NCI-H187 treated with DMSO at 0.1 percent for 48 hours (cell line): ENCODE results near the gene ARID3A.
"Not testable (repeated sequence)": the region's sequence is repeated elsewhere in the genome, so short reads cannot be mapped to it uniquely, and the experiment has no call there.

Experiments
- DNase-seq: peaks from one replicate; lab custom pipeline; 2025; lab: John Stamatoyannopoulos, UW

The ARID3A gene

GRCh38 chr19:1017906-1018305 lies 92.1 kb downstream of the ARID3A start:
- DNase-seq = no peak

- DNase-seq = no peak
Measured at GRCh38 chr19:1018393-1018792, 92.6 kb downstream of the ARID3A start.

- DNase-seq = no peak
Measured at GRCh38 chr19:1018932-1019615, 93.2 kb downstream of the ARID3A start.

GRCh38 chr19:1019616-1019961 lies 93.8 kb downstream of the ARID3A start:
- DNase-seq = no peak

- DNase-seq = no peak
Measured at GRCh38 chr19:1019980-1020867, 94.4 kb downstream of the ARID3A start.

- DNase-seq = peak; percentile 88
Measured at GRCh38 chr19:1020868-1021425, 95.1 kb downstream of the ARID3A start, which contains the start of gene TMEM259. Gene TMEM259, minus strand, starts transcription at chr19:1021123. Its CDS starts 127 bp downstream, at chr19:1020996.

- not testable (repeated sequence) for DNase-seq
Measured at GRCh38 chr19:1023883-1024188, 98.0 kb downstream of the ARID3A start.

- DNase-seq = not testable (repeated sequence)
Measured at GRCh38 chr19:1025080-1025479, 99.2 kb downstream of the ARID3A start.
